Left lung (tissue), 10 donors: Measurements from ENCODE around the gene LLGL1. TPM values are rescaled to one million over a fixed set of nuclear protein-coding genes. Genes with fewer than 3 reads are reported as not detected.

Source experiments
- ATAC-seq: fragments of 200-7000 bp; cut with Tn5 transposase; one replicate; pipeline ENCODE4 v1.9.1; 2020; ENCODE audit warnings: moderate library complexity
- DNase-seq, 4 donors: peaks; one replicate each; pipeline ENCODE4 v3.0.0-alpha.2; 2013 to 2020
- H3K27ac ChIP-seq, 2 donors: fragments of 200-600 bp; sonication (generic) in 1 of 2; one replicate each; pipeline versions ENCODE4 v1.5.0 to v1.8.0; 2020 to 2021
- H3K27me3 ChIP-seq, 2 donors: fragments of 200-600 bp; sonication (generic) in 1 of 2; one replicate each; pipeline versions ENCODE4 v1.5.0 to v1.8.0; 2020 to 2021
- H3K36me3 ChIP-seq, 2 donors: fragments of 200-600 bp; sonication (generic) in 1 of 2; one replicate each; pipeline versions ENCODE4 v1.5.0 to v1.8.0; 2020 to 2021
- H3K4me1 ChIP-seq, 2 donors: fragments of 200-600 bp; one replicate each; pipeline ENCODE4 v1.8.0; 2021
- H3K4me3 ChIP-seq, 2 donors: fragments of 200-600 bp; sonication (generic) in 1 of 2; one replicate each; pipeline versions ENCODE4 v1.5.0 to v1.8.0; 2020 to 2021; ENCODE audit warnings: mild to moderate bottlenecking in 1 of 2
- H3K9me3 ChIP-seq, 2 donors: fragments of 200-600 bp; sonication (generic) in 1 of 2; one replicate each; pipeline versions ENCODE4 v1.5.0 to v1.8.0; 2020 to 2021
- intact Hi-C, 2 donors: fragments of 100-400 bp; cut with DNase I; formaldehyde crosslinking; loops; one replicate each; pipeline versions ENCODE4 v1.11.2 to v1.14.2; 2022
- polyA plus RNA-seq, 6 donors: library from polyadenylated mRNA; unstranded; fragments of 120-200 nt; gene quantifications; one replicate each; pipeline ENCODE4 v1.2.1, GENCODE V29; 2013; ENCODE audit not compliant: insufficient read length in 6 of 6
- total RNA-seq, 2 donors: library from RNA; stranded (reverse); fragmentation: NEBNext Ultra II Directional; extraction: Animal tissue kit (Norgen Biotek cat#: 25700); gene quantifications; one replicate each; pipeline ENCODE4 v1.2.1, GENCODE V29; 2021
- TF ChIP-seq, protein P1 (sequence below), 2 donors: fragments of 200-600 bp; sonication (generic) in 1 of 2; IDR thresholded peaks; one replicate each; pipeline versions ENCODE4 v1.5.0 to v1.8.0; 2021; ENCODE audit warnings: antibody characterized with exemption in 2 of 2
- donor health status: DM: no; HTN: yes; CAD: no.
- donor health status: DM: no; HTN: no; CAD: no.

LLGL1 gene
- total and polyA plus RNA-seq, 8 donors: 14.4 to 40.9 (median 32.8) TPM

- no peak overlapping the region for H3K4me3 ChIP-seq
- no peak for DNase-seq
- peaks cover 0 to under 1% of the 10 kb centered on the region in 2 donors for H3K36me3 ChIP-seq
- H3K9me3 ChIP-seq: no peaks in the 10 kb centered on the region
- H3K27ac ChIP-seq: no peak overlapping the region
- H3K27me3 ChIP-seq: no peaks in the 10 kb centered on the region
- TF ChIP-seq, protein P1, sequence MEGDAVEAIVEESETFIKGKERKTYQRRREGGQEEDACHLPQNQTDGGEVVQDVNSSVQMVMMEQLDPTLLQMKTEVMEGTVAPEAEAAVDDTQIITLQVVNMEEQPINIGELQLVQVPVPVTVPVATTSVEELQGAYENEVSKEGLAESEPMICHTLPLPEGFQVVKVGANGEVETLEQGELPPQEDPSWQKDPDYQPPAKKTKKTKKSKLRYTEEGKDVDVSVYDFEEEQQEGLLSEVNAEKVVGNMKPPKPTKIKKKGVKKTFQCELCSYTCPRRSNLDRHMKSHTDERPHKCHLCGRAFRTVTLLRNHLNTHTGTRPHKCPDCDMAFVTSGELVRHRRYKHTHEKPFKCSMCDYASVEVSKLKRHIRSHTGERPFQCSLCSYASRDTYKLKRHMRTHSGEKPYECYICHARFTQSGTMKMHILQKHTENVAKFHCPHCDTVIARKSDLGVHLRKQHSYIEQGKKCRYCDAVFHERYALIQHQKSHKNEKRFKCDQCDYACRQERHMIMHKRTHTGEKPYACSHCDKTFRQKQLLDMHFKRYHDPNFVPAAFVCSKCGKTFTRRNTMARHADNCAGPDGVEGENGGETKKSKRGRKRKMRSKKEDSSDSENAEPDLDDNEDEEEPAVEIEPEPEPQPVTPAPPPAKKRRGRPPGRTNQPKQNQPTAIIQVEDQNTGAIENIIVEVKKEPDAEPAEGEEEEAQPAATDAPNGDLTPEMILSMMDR (IDR thresholded peaks at IDR 0.05): no peak
- peaks cover 7 to 22% of the 10 kb centered on the region in 2 donors for H3K4me1 ChIP-seq
- intact Hi-C loops: no loop called here
- ATAC-seq: no peak
These were observed 2.8 kb downstream of the LLGL1 start for GRCh38 chr17:18228176-18228682.

- no peaks in the 10 kb centered on the region for H3K9me3 ChIP-seq
- DNase-seq (no peak), ATAC-seq (no peak)
- H3K27ac ChIP-seq: no peak overlapping the region
- no peaks in the 10 kb centered on the region for H3K27me3 ChIP-seq
- H3K36me3 ChIP-seq: peaks cover 0 to 11% of the 10 kb centered on the region in 2 donors
- TF ChIP-seq, protein P1 (IDR thresholded peaks at IDR 0.05): no peak
- intact Hi-C loops: no loop called here
- no peak overlapping the region for H3K4me3 ChIP-seq
- H3K4me1 ChIP-seq: peaks cover 7 to 22% of the 10 kb centered on the region in 2 donors
These were observed 3.8 kb downstream of the LLGL1 start for GRCh38 chr17:18229254-18229653.

DNA sequence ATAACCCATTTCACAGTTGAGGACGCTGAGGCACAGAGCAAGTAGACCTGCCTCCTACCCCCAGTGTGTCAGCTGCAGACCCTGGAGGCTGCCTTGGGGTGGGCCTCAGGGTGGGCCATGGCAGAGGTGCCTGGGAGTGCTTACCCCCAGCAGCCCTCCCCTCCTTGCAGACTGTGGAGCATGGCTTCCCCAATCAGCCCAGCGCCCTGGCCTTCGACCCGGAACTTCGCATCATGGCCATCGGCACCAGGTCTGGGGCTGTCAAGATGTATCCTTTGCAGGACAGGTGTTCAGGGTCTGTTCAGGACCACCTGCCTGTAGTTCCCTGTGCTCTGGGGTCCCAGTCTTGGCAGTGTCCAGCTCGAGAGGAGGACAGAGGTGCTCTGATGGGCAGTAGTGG is 4.3 kb downstream of the LLGL1 start:
- no peaks in the 10 kb centered on the region for H3K9me3 ChIP-seq
- TF ChIP-seq, protein P1 (IDR thresholded peaks at IDR 0.05): no peak
- DNase-seq (no peak), ATAC-seq (no peak)
- H3K4me3 ChIP-seq: no peak overlapping the region
- no peak overlapping the region for H3K27ac ChIP-seq
- H3K4me1 ChIP-seq: peaks cover 7 to 18% of the 10 kb centered on the region in 2 donors
- H3K36me3 ChIP-seq: peaks cover 0 to 16% of the 10 kb centered on the region in 2 donors
- intact Hi-C loops: no loop called here
- no peaks in the 10 kb centered on the region for H3K27me3 ChIP-seq

GRCh38 chr17:18230288-18231141 is 5.1 kb downstream of the LLGL1 start:
- H3K36me3 ChIP-seq: peaks cover 0 to 23% of the 10 kb centered on the region in 2 donors
- intact Hi-C loops: no loop called here
- ATAC-seq: no peak
- no peak overlapping the region for H3K27ac ChIP-seq
- H3K4me1 ChIP-seq: peaks cover 7 to 14% of the 10 kb centered on the region in 2 donors
- TF ChIP-seq, protein P1 (IDR thresholded peaks at IDR 0.05): no peak
- no peaks in the 10 kb centered on the region for H3K9me3 ChIP-seq
- H3K4me3 ChIP-seq: no peak overlapping the region
- DNase-seq: no peak
- H3K27me3 ChIP-seq: no peaks in the 10 kb centered on the region

GRCh38 chr17:18231164-18231563 is 5.7 kb downstream of the LLGL1 start:
- Histone ChIP-seq H3K4me1 (peaks cover 7 to 10% of the 10 kb centered on the region in 2 donors), H3K9me3 (no peaks in the 10 kb centered on the region), H3K27ac (no peak overlapping the region), H3K27me3 (no peaks in the 10 kb centered on the region), H3K4me3 (no peak overlapping the region), H3K36me3 (peaks cover 0 to 30% of the 10 kb centered on the region in 2 donors)
- no peak for DNase-seq
- no peak for ATAC-seq
- TF ChIP-seq, protein P1 (IDR thresholded peaks at IDR 0.05): no peak
- intact Hi-C loops: no loop called here
